Fibroblast of pulmonary artery (primary cell): Measurements from ENCODE around the gene SLC45A1.

Experiments used
- DNase-seq: peaks from one replicate; pipeline ENCODE4 v3.0.0-alpha.2; 2010; ENCODE audit warnings: low read depth
- H3K4me3 ChIP-seq: replicated peaks from 2 replicates; pipeline ENCODE4 v1.5.1; 2011; ENCODE audit warnings: low read depth, mild to moderate bottlenecking, control low read depth, low read length, moderate library complexity
- TF ChIP-seq, protein P1 (sequence below): IDR thresholded peaks from 2 replicates; pipeline ENCODE4 v1.5.1; 2011; ENCODE audit warnings: mild to moderate bottlenecking, control low read depth, low read length, inconsistent platforms; ENCODE audit errors: missing control alignments

Gene SLC45A1

DNA sequence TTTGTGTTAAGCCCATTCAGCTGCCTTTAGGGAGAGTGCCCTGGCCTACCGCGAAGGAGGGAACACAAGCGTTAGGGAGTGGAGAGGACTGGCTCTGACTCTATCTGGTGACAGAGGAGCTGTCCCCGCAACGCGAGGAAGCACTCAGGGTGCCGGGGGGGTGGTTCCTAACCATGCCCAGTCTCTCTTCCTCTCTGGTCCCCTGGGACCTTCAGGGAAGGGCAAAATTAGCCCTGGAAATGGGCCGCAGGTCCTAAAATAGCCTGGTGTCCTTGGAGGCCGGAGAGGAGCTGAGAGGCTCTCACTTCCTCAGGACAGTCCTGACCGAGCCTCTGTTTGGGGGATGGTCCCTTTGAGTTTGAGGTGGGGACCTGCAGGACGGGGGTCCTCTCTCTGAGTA lies 5.8 kb downstream of the SLC45A1 start:
- TF ChIP-seq, protein P1, sequence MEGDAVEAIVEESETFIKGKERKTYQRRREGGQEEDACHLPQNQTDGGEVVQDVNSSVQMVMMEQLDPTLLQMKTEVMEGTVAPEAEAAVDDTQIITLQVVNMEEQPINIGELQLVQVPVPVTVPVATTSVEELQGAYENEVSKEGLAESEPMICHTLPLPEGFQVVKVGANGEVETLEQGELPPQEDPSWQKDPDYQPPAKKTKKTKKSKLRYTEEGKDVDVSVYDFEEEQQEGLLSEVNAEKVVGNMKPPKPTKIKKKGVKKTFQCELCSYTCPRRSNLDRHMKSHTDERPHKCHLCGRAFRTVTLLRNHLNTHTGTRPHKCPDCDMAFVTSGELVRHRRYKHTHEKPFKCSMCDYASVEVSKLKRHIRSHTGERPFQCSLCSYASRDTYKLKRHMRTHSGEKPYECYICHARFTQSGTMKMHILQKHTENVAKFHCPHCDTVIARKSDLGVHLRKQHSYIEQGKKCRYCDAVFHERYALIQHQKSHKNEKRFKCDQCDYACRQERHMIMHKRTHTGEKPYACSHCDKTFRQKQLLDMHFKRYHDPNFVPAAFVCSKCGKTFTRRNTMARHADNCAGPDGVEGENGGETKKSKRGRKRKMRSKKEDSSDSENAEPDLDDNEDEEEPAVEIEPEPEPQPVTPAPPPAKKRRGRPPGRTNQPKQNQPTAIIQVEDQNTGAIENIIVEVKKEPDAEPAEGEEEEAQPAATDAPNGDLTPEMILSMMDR, result no peak
- no peak overlapping the region for H3K4me3 ChIP-seq
- no peak for DNase-seq

DNA sequence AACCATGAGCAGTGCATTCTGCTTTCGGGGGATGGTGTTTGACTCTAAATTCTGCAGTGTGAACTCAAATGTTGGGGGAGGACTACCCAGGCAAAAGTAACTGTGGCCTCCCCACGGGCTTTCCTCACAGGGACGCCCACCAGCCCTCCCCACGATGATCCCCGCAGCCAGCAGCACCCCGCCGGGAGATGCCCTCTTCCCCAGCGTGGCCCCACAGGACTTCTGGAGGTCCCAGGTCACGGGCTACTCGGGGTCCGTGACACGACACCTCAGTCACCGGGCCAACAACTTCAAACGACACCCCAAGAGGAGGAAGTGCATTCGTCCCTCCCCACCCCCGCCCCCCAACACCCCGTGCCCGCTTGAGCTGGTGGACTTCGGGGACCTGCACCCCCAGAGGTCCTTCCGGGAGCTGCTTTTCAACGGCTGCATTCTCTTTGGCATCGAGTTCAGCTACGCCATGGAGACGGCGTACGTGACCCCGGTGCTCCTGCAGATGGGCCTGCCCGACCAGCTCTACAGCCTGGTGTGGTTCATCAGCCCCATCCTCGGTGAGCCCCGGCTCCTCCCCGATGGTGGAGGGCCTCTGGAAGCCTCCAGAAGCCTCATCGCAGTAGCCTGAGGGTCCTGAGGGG lies 6.4 kb downstream of the SLC45A1 start:
- TF ChIP-seq, protein P1, result no peak
- no peak overlapping the region for H3K4me3 ChIP-seq
- DNase-seq, result no peak

DNA sequence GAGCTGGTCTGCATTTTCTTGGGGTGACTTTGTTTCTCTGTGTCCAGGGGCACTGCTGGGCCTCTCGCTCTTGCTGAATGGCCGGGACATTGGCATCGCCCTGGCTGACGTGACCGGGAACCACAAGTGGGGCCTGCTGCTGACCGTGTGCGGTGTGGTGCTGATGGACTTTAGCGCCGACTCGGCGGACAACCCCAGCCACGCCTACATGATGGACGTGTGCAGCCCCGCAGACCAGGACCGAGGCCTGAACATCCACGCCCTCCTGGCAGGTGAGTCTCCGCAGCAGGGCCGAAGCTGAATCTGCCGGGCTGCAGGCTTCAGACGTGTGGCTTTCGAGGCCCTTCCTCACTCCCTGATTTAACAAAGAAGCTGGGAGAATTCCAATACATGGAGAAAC lies 7.9 kb downstream of the SLC45A1 start:
- no peak overlapping the region for H3K4me3 ChIP-seq
- TF ChIP-seq, protein P1, result no peak
- DNase-seq, result no peak

DNA sequence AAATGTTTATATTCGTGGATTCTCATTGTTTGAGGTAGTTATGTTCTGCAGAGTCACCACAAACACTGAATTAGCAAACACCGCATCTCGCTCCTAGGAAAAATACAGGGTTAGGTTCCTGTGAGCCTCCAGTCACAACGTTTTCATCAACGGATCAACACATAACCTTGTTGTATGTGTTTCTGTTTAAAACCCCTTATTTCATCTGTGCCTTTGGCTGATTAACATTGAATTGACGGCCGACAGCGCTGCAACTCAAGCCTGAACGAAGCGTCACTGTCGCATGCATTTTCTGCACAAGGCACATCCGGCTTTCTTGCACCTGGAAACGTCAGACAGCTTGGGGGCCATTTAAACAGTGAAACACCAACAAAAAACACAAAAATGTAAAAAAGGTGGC lies 8.4 kb downstream of the SLC45A1 start:
- TF ChIP-seq, protein P1, result no peak
- H3K4me3 ChIP-seq, result no peak overlapping the region
- no peak for DNase-seq

DNA sequence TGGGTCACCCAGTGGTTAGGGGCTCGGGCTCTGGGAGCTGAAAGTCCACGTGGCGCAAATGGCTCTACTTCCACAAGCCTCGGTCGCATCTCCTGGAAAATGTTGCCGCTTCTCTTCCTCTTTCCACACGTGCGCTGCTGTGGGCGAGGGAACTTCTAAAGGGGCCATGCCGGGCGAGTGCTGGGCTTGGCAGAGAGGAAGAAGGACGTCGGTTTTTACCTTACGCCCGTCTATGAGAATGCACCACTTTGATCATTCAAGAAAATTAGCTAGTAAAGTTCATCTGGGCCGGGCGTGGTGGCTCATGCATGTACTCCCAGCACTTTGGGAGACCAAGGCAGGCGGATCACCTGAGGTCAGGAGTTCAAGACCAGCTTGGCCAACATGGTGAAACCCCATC lies 10.4 kb downstream of the SLC45A1 start:
- H3K4me3 ChIP-seq, result no peak overlapping the region
- no peak for DNase-seq
- TF ChIP-seq, protein P1, result no peak

DNA sequence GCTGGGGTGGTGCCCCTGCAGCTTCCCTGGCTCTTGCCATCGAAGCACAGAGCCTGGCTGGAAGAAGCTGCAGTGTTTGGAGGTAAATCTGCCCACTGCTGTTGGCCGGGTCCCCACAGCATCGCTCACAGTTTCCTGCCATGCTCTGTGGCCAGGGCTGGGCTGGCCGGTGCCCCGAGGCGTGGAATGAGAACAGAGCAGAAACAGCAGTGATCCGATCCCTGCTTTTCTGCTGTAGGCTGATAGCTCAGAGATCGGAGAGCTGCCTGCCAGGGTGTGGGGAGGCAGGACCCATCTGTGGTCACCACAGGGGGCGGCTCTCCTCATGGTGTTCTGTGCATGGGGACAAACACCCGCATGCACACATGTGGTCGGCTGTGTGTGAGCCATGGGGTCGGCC lies 11.5 kb downstream of the SLC45A1 start:
- no peak overlapping the region for H3K4me3 ChIP-seq
- TF ChIP-seq, protein P1, result no peak

DNA sequence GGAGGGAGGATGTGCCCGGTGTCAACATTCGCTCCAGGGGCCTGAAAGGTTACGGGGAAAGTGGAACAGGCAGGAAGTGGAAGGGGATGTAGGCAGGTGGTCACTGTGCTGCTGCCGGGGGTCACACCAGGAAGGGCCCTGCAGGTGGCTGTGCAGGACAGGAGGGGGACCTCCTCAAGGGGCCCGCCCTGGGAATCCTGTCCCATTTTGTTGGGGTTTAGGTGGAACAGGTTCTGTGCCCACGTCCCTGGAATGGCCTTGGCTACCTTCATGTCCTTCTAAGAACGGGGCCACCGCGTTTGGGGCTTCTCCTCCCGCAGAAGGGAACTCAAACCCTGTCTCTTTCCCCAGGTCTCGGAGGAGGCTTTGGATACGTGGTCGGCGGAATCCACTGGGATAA lies 11.9 kb downstream of the SLC45A1 start:
- no peak for DNase-seq
- H3K4me3 ChIP-seq, result no peak overlapping the region
- TF ChIP-seq, protein P1, result no peak

More for the DNA sequence above, 11.5 kb downstream of the SLC45A1 start:
- no peak for DNase-seq
